ENCODE measurements around the gene PVR.
"Not testable (repeated sequence)": the region's sequence is repeated elsewhere in the genome, so short reads cannot be mapped to it uniquely, and the experiment has no call there.

PVR gene

GRCh38 chr19:44605547-44605946, 38.2 kb upstream of the PVR start:
- Histone ChIP-seq H3K27ac (ENCODE audit: insufficient read depth, low read depth, low read length, poor library complexity, severe bottlenecking) (no peak overlapping the region), H3K4me1 (ENCODE audit: control insufficient read depth, insufficient read depth, low read length) (no peaks in the 10 kb centered on the region), H3K9me3 (ENCODE audit: control insufficient read depth, low read length) (no peaks in the 10 kb centered on the region), H3K36me3 (ENCODE audit: control insufficient read depth, insufficient read depth, low read length) (no peaks in the 10 kb centered on the region), H3K27me3 (ENCODE audit: control insufficient read depth, insufficient read depth, low read length, poor library complexity, severe bottlenecking) (no peaks in the 10 kb centered on the region), H3K4me3 (ENCODE audit: insufficient read depth, low read depth, low read length) (no peak overlapping the region)
- 63 to 83% methylated on average over 1 of the region's 1 CpG for WGBS, 2 experiments

- no peaks in the 10 kb centered on the region for H3K27me3 ChIP-seq (ENCODE audit: control insufficient read depth, insufficient read depth, low read length, poor library complexity, severe bottlenecking)
- no peak overlapping the region for H3K4me3 ChIP-seq (ENCODE audit: insufficient read depth, low read depth, low read length)
- H3K4me1 ChIP-seq (ENCODE audit: control insufficient read depth, insufficient read depth, low read length): no peaks in the 10 kb centered on the region
- H3K27ac ChIP-seq (ENCODE audit: insufficient read depth, low read depth, low read length, poor library complexity, severe bottlenecking): no peak overlapping the region
- H3K9me3 ChIP-seq (ENCODE audit: control insufficient read depth, low read length): no peaks in the 10 kb centered on the region
- H3K36me3 ChIP-seq (ENCODE audit: control insufficient read depth, insufficient read depth, low read length): no peaks in the 10 kb centered on the region
- 95% methylated on average over 2 of the region's 2 CpGs for WGBS, 2 experiments
These were observed 36.7 kb upstream of the PVR start for GRCh38 chr19:44607049-44607448.

GRCh38 chr19:44607917-44608316, 35.8 kb upstream of the PVR start:
- no peaks in the 10 kb centered on the region for H3K4me1 ChIP-seq (ENCODE audit: control insufficient read depth, insufficient read depth, low read length)
- no peaks in the 10 kb centered on the region for H3K27me3 ChIP-seq (ENCODE audit: control insufficient read depth, insufficient read depth, low read length, poor library complexity, severe bottlenecking)
- H3K4me3 ChIP-seq (ENCODE audit: insufficient read depth, low read depth, low read length): no peak overlapping the region
- 86 to 90% methylated on average over 3 of the region's 3 CpGs for WGBS, 2 experiments
- no peaks in the 10 kb centered on the region for H3K36me3 ChIP-seq (ENCODE audit: control insufficient read depth, insufficient read depth, low read length)
- no peak overlapping the region for H3K27ac ChIP-seq (ENCODE audit: insufficient read depth, low read depth, low read length, poor library complexity, severe bottlenecking)
- no peaks in the 10 kb centered on the region for H3K9me3 ChIP-seq (ENCODE audit: control insufficient read depth, low read length)

- Histone ChIP-seq H3K4me1 (ENCODE audit: control insufficient read depth, insufficient read depth, low read length) (no peaks in the 10 kb centered on the region), H3K4me3 (ENCODE audit: insufficient read depth, low read depth, low read length) (no peak overlapping the region), H3K9me3 (ENCODE audit: control insufficient read depth, low read length) (no peaks in the 10 kb centered on the region), H3K27ac (ENCODE audit: insufficient read depth, low read depth, low read length, poor library complexity, severe bottlenecking) (no peak overlapping the region), H3K27me3 (ENCODE audit: control insufficient read depth, insufficient read depth, low read length, poor library complexity, severe bottlenecking) (no peaks in the 10 kb centered on the region), H3K36me3 (ENCODE audit: control insufficient read depth, insufficient read depth, low read length) (no peaks in the 10 kb centered on the region)
- WGBS, 2 experiments: 79 to 83% methylated on average over 7 of the region's 7 CpGs
These were observed 35.3 kb upstream of the PVR start for GRCh38 chr19:44608391-44608821.

- Histone ChIP-seq H3K9me3 (ENCODE audit: control insufficient read depth, low read length) (no peaks in the 10 kb centered on the region), H3K4me3 (ENCODE audit: insufficient read depth, low read depth, low read length) (no peak overlapping the region), H3K27ac (ENCODE audit: insufficient read depth, low read depth, low read length, poor library complexity, severe bottlenecking) (no peak overlapping the region), H3K4me1 (ENCODE audit: control insufficient read depth, insufficient read depth, low read length) (no peaks in the 10 kb centered on the region), H3K36me3 (ENCODE audit: control insufficient read depth, insufficient read depth, low read length) (no peaks in the 10 kb centered on the region), H3K27me3 (ENCODE audit: control insufficient read depth, insufficient read depth, low read length, poor library complexity, severe bottlenecking) (no peaks in the 10 kb centered on the region)
- 91 to 92% methylated on average over 5 of the region's 5 CpGs for WGBS, 2 experiments
These were observed 34.5 kb upstream of the PVR start for GRCh38 chr19:44609219-44609618.

- H3K27me3 ChIP-seq (ENCODE audit: control insufficient read depth, insufficient read depth, low read length, poor library complexity, severe bottlenecking); H3K36me3 ChIP-seq (ENCODE audit: control insufficient read depth, insufficient read depth, low read length); H3K4me1 ChIP-seq (ENCODE audit: control insufficient read depth, insufficient read depth, low read length); H3K4me3 ChIP-seq (ENCODE audit: insufficient read depth, low read depth, low read length); H3K9me3 ChIP-seq (ENCODE audit: control insufficient read depth, low read length); H3K27ac ChIP-seq (ENCODE audit: insufficient read depth, low read depth, low read length, poor library complexity, severe bottlenecking): not testable (repeated sequence)
- WGBS, 2 experiments: 47 to 53% methylated on average over 5 of the region's 5 CpGs
These were observed 33.2 kb upstream of the PVR start for GRCh38 chr19:44610497-44610896.

GRCh38 chr19:44611812-44612295, 31.9 kb upstream of the PVR start:
- Histone ChIP-seq H3K9me3 (ENCODE audit: control insufficient read depth, low read length) (no peaks in the 10 kb centered on the region), H3K4me3 (ENCODE audit: insufficient read depth, low read depth, low read length) (no peak overlapping the region), H3K27ac (ENCODE audit: insufficient read depth, low read depth, low read length, poor library complexity, severe bottlenecking) (no peak overlapping the region), H3K4me1 (ENCODE audit: control insufficient read depth, insufficient read depth, low read length) (no peaks in the 10 kb centered on the region), H3K36me3 (ENCODE audit: control insufficient read depth, insufficient read depth, low read length) (no peaks in the 10 kb centered on the region), H3K27me3 (ENCODE audit: control insufficient read depth, insufficient read depth, low read length, poor library complexity, severe bottlenecking) (no peaks in the 10 kb centered on the region)
- 94 to 97% methylated on average over 2 of the region's 2 CpGs for WGBS, 2 experiments

GRCh38 chr19:44613295-44614178, 30.2 kb upstream of the PVR start, which contains the start of gene IGSF23:
Gene IGSF23, plus strand, starts transcription at chr19:44613563. Its CDS starts 83 bp downstream, at chr19:44613646.
- 89 to 90% methylated on average over 25 of the region's 25 CpGs for WGBS, 2 experiments
- Histone ChIP-seq H3K27ac (ENCODE audit: insufficient read depth, low read depth, low read length, poor library complexity, severe bottlenecking) (no peak within 1 kb of the TSS), H3K9me3 (ENCODE audit: control insufficient read depth, low read length) (no peaks in the 10 kb centered on the region)

GRCh38 chr19:44614313-44614712, 29.4 kb upstream of the PVR start:
- WGBS, 2 experiments: 95 to 96% methylated on average over 9 of the region's 10 CpGs
- H3K4me1 ChIP-seq (ENCODE audit: control insufficient read depth, insufficient read depth, low read length): no peaks in the 10 kb centered on the region
- no peak overlapping the region for H3K27ac ChIP-seq (ENCODE audit: insufficient read depth, low read depth, low read length, poor library complexity, severe bottlenecking)
- no peaks in the 10 kb centered on the region for H3K9me3 ChIP-seq (ENCODE audit: control insufficient read depth, low read length)
- H3K4me3 ChIP-seq (ENCODE audit: insufficient read depth, low read depth, low read length): no peak overlapping the region
- H3K36me3 ChIP-seq (ENCODE audit: control insufficient read depth, insufficient read depth, low read length): no peaks in the 10 kb centered on the region
- H3K27me3 ChIP-seq (ENCODE audit: control insufficient read depth, insufficient read depth, low read length, poor library complexity, severe bottlenecking): no peaks in the 10 kb centered on the region

More at GRCh38 chr19:44613295-44614178, 30.2 kb upstream of the PVR start, which contains the start of gene IGSF23:
- Histone ChIP-seq H3K27me3 (ENCODE audit: control insufficient read depth, insufficient read depth, low read length, poor library complexity, severe bottlenecking) (no peaks in the 10 kb centered on the region), H3K4me3 (ENCODE audit: insufficient read depth, low read depth, low read length) (no peak within 1 kb of the TSS), H3K4me1 (ENCODE audit: control insufficient read depth, insufficient read depth, low read length) (no peaks in the 10 kb centered on the region), H3K36me3 (ENCODE audit: control insufficient read depth, insufficient read depth, low read length) (no peaks in the 10 kb centered on the region)

GRCh38 chr19:44615863-44616247, 27.9 kb upstream of the PVR start:
- Histone ChIP-seq H3K9me3 (ENCODE audit: control insufficient read depth, low read length) (no peaks in the 10 kb centered on the region), H3K27ac (ENCODE audit: insufficient read depth, low read depth, low read length, poor library complexity, severe bottlenecking) (no peak overlapping the region), H3K4me3 (ENCODE audit: insufficient read depth, low read depth, low read length) (no peak overlapping the region), H3K36me3 (ENCODE audit: control insufficient read depth, insufficient read depth, low read length) (no peaks in the 10 kb centered on the region), H3K27me3 (ENCODE audit: control insufficient read depth, insufficient read depth, low read length, poor library complexity, severe bottlenecking) (no peaks in the 10 kb centered on the region), H3K4me1 (ENCODE audit: control insufficient read depth, insufficient read depth, low read length) (no peaks in the 10 kb centered on the region)
- WGBS, 2 experiments: 60 to 61% methylated on average over 5 of the region's 5 CpGs

Measured in ectodermal cell (in vitro differentiated cells).